Measurements from ENCODE around the gene ASIC3.

DNA sequence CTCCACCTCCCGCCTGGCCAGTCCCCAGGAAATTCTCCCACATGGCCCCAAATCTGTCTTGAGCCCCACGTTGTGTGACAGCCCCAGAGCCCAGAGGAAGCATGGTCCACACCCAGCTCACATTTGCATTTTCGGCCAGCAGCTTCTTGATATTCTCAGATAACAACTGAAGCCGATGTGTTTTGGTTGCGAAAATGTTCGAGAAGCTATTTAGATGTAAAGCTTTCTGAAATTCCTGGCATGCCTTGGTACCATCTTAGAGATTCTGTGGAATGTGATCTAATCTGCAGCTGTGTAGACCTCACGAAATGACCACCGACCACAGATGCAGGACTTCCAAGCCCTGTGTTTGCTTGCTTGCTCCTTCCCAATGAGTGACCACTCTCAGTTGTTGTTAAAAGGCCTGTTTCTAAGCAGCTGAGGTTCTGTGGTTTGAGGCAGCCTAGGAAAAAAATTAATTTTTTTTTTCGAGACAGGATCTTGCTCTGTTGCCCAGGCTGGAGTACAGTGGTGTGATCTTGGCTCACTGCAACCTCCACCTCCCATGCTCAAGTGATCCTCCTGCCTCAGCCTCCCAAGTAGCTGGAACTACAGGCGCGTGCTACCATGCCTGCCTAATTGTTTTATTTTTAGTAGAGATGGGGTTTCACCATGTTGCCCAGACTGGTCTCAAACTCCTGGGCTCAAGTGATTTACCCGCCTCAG is 19.9 kb downstream of the ASIC3 start:
- no peak for TF ChIP-seq POLR2A (IDR thresholded peaks at IDR 0.05)
- TF ChIP-seq, protein P1, sequence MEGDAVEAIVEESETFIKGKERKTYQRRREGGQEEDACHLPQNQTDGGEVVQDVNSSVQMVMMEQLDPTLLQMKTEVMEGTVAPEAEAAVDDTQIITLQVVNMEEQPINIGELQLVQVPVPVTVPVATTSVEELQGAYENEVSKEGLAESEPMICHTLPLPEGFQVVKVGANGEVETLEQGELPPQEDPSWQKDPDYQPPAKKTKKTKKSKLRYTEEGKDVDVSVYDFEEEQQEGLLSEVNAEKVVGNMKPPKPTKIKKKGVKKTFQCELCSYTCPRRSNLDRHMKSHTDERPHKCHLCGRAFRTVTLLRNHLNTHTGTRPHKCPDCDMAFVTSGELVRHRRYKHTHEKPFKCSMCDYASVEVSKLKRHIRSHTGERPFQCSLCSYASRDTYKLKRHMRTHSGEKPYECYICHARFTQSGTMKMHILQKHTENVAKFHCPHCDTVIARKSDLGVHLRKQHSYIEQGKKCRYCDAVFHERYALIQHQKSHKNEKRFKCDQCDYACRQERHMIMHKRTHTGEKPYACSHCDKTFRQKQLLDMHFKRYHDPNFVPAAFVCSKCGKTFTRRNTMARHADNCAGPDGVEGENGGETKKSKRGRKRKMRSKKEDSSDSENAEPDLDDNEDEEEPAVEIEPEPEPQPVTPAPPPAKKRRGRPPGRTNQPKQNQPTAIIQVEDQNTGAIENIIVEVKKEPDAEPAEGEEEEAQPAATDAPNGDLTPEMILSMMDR (IDR thresholded peaks at IDR 0.05): no peak

All from Peyer's patch (tissue), 4 donors.